ENCODE data around the gene GPR39.

DNA sequence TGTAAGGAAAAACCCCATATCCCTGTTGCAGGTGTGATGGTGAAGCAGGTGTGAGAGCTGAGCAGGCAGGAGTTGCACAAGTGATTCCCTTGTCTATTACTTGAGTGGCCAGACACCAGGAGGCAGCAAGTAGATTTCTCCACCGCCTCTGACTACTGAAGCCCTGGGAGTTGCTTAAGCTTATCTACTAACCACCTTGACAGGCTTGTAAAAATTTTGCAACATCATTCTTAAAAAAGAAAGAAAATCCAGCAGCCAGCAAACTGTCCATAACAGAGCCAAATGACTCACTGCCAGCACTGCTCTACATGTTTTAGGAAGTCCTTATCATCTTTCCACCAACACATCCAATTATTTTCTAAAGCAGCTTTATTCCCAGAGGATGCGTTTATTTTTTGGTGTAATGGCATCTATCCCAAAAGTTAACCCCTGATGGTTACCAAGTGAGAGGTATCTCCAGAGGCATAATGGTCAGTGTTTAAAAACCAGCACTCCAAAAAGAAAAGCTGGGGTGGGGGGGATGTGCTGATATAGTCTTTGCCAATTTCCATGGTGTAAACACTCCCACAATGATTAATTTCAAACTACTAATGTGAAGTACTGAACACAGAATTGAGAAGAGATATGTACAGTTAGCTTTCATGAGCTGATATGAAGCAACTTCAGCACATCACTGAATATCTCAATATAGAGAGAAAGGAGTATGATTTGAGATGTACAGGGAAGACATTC lies 16.3 kb upstream of the GPR39 start:
- TF ChIP-seq POLR2A (IDR thresholded peaks at IDR 0.05) = no peak
- TF ChIP-seq, protein P1, sequence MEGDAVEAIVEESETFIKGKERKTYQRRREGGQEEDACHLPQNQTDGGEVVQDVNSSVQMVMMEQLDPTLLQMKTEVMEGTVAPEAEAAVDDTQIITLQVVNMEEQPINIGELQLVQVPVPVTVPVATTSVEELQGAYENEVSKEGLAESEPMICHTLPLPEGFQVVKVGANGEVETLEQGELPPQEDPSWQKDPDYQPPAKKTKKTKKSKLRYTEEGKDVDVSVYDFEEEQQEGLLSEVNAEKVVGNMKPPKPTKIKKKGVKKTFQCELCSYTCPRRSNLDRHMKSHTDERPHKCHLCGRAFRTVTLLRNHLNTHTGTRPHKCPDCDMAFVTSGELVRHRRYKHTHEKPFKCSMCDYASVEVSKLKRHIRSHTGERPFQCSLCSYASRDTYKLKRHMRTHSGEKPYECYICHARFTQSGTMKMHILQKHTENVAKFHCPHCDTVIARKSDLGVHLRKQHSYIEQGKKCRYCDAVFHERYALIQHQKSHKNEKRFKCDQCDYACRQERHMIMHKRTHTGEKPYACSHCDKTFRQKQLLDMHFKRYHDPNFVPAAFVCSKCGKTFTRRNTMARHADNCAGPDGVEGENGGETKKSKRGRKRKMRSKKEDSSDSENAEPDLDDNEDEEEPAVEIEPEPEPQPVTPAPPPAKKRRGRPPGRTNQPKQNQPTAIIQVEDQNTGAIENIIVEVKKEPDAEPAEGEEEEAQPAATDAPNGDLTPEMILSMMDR (IDR thresholded peaks at IDR 0.05) = no peak

All from esophagus squamous epithelium (tissue), 4 donors.